Measurements from ENCODE around the gene NKD2.

The NKD2 gene

DNA sequence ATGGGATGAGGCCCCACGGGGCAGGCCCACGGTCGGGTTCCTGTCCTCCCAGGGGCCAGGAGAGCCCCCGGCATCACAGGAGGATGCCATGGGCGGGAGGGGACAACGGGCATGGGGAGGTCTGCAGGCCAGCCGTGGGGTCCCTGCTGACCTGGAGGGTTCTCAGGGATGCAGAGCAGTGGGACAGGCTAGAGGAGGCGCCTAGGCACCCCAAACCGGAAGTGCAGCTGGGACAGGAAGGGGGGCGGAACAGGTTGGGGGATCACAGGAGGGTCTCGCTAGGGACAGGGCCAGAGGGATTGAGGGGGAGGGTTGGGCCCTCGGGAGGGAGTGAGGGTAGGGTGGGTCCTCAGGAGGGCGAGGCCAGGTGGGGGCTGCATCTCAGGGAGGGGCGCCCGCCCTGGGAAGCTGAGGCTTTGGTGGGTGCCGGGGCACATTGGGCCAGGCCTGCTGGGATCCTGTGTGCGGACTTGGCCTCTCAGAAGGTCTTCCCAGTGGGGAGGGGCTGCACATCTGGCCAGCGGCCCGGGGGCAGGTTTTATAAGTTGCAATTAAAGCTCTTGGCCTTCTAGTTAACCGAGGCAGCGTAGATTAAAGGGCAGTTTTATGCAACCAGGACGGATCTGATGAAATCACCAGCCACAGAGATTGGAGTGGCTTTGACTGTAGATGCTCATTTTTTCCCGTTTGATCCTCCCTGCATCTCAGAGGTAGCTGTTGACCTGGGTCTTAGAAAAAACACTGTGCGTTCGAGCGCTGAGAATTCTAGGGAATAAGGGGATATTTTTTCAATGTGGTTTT, 20.1 kb downstream of the NKD2 start:
- no peak for DNase-seq

DNA sequence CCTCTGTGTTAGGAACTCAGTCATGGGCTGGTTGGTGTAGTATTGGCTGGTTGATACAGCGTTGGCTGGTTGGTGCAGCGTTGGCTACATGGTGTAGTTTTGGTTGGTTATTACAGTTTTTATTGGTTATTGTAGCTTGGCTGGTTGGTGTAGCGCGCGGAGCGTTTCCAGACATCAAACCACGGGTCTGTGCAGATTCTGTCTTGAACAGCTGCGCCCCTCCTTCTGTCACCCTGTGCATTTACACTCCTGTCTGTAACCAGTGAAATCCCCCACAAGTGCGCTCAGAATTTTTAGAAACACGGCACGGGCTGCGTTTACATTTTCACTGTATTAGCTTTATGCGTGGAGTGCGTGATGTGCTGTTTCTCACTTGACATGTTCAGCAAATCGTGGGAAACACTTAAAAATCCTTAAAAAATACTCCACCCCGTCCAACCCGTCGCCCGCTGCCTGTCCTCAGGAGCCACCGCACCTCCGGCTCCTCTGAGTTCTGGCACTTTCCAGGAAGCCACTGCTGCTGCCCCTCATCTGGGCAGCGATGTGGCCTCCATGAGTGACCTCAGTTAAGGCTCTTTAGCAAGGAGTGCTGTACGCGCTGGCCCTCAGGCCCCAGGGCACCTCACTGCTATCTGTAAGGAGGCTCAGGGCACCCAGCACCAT, 20.8 kb downstream of the NKD2 start:
- DNase-seq: no peak

DNA sequence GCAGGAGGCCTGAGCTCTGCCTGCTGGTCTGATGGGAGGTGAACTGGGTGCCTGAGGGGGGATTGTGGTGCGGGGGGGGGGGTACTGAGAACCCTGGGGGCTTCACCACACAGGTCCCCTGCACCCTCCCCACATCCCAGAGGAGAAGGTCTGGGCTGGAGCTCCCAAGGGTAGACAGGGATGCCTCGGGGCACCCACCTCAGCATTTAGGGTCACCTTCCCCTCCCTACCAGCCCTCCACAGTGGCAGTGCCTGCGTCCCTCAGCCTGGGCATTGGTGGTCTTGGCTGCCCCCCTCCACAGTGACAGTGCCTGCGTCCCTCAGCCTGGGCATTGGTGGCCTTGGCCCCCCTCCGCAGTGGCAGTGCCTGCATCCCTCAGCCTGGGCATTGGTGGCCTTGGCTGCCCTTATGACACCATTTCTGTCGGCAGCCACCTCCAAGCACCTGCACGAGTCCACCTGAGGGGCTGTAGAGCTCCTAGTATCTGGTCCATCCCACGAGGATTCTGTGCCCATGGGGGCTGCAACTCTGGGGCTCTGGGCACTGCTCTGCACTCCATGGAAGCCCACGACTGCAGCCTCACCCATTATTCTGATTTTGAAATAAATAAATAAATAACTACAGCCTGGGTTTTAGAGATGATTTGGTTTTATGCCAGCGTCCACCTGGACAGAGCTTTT, 21.5 kb downstream of the NKD2 start:
- DNase-seq: no peak

DNA sequence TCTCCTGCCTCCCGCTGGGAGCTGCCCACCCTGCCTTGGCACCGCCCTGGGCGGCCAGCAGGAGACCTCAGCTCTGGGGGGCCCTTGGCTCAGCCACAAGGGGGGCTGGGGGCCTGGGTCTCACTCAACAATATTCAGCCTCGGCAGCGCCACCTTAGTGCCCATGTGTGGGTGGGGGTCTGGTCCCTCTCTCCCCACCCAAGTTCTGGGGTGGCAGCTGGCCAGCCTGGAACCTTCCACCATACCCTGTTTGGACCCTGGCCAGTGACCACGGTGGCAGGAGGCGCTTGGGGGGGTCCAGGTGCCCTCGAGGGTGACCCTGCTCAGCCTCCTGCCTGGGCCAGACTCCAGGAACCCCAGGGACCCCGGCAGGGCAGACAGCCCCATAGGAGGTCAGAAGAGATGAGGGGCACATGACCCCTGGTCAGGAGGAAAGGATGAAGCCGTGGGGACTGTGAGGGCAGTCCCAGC, 22.2 kb downstream of the NKD2 start:
- DNase-seq: no peak

DNA sequence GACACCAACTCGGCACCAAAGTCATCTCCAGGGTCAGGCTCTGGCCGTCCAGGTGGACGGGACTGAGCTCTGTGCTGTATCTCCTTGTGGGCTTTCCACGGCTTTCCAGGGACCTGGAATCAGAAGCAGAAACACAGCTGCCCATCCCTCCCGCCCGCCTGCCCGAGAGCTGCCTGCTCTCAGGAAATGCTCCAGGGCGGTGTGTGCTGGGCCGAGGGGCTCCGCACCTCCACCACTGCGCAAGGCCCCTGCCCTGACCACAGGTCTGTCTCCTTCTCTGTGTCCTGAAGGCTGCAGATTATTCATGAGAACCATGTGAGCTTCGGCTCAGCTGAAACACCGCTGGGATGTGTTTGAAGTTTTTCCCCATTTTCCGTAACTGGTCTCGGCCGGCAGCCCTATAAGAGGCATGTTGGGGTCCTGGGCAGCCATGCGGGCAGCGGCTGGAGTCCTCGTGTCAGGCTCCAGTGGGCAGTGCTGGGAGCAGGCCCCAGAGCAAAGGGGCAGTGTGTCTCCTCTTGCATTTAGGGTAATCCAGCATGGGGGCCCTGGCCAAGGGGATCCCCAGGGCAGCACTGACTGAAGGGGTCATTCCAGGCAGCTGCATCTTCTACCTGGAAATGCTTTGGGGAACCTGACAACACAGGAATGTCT, 22.8 kb downstream of the NKD2 start:
- DNase-seq: no peak

DNA sequence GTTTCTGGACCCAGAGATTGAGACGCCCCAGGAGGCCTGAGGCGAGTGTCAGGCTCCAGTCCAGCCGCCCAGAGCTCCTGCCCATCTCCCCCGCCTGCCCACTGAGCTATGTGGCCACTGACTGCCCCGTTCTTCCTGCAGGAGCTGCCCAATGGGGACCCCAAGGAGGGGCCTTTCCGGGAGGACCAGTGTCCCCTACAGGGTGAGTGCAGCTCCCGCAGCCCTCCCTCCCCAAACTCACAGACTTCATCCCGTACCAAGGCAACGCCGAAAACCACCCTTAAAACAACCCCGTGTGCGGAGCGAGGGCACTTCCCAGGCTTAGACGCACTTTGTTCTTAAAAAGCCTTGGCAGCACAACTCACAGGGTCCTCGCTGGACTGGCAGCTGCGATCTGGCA, 23.4 kb downstream of the NKD2 start:
- no peak for DNase-seq

DNA sequence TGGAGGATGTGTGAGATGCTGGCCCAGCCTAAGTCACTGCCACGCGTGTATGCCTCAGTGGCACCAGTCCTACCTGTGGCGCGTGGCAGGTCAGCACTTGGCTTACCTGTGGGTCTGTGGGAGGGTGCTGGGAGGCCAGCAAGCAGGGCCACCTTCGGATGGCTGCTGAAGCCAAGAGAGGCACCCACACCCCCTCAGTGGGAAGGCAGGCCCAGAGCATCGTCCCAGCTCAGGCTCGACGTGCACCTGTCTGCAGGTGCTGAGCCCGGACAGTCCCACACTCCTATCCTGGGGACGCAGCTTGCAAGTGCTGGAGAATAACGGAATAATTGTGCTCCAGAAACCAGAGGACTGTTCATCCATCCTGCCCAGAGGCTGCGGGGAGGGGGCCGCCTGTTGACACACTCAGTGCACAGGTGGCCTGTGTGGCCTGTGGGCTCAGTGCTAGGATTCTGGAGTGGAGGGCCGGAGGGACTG, 24.0 kb downstream of the NKD2 start:
- DNase-seq: no peak

DNA sequence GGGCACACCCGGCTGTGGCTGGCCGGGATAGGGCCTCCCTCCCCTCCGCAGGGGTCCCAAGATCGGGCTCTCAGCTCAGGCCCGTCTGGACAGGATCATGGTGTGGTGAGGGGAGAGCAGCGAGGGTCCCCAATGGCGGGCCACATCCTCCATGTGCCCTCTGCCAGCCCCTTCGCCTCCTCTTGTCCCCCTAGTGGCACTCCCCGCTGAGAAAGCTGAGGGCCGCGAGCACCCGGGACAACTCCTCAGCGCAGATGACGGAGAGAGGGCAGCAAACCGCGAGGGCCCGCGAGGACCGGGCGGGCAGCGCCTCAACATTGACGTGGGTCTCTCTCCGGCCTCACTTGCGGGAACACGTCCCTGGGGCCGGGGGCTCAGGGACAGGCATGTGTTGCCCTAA, 24.6 kb downstream of the NKD2 start:
- no peak for DNase-seq

DNA sequence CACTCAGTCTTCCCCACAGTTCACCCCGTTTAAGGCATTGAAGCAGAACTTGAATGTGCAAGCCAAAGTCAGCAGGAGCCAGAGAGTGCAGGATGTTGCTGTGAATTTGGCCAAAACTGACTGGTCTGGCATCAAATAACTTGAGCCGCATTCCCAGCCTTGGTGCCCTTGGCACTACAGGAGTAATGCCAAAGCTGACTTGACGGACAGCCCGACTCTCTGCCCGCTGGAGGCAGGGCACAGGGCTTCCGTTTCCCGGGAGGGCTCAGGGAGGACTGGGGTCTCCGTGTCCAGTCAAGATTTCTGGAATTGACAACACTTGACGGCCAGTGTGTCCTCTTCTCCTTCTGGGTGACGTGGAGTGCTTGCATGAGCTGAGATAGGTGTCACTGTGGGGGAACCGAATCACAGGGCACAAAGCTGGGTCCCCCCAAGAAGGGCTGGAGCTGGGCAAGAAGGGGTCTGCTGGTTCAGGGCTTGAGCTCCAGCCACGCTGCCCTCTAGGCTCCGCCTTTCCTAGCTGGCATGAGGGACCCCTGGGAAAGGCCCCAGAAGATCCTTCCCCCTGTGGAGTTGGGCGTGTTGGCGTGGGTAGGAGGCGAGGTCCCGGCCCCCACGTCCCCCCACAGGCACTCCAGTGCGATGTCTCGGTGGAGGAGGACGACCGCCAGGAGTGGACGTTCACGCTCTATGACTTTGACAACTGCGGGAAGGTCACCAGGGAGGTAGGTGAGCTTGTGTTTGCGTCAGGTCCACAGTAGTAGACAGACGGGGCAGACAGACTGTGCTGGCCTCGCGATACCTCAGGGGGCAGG, 25.2 kb downstream of the NKD2 start:
- DNase-seq: peak in 8 of 58 donors; percentile 9 to 60 (median 28)

DNA sequence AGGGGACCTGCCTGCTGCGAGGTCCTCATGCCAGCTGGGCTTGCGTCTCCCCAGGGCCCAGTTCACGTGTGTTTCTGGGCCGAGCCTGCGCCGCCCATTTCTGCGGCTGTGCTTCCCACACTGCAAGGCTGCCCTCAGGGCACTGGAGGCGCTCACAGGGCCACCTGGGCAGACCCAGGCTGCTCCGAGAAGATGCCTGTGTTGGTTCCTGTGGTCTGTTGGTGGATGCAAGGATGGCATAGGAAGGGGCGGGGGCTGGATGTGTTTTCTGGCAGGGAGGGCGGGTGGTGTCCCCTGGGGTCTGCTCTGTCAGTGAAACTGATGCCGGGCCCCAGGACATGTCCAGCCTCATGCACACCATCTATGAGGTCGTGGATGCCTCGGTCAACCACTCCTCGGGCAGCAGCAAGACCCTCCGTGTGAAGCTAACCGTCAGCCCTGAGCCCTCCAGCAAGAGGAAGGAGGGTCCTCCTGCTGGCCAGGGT, 25.9 kb downstream of the NKD2 start:
- no peak for DNase-seq

DNA sequence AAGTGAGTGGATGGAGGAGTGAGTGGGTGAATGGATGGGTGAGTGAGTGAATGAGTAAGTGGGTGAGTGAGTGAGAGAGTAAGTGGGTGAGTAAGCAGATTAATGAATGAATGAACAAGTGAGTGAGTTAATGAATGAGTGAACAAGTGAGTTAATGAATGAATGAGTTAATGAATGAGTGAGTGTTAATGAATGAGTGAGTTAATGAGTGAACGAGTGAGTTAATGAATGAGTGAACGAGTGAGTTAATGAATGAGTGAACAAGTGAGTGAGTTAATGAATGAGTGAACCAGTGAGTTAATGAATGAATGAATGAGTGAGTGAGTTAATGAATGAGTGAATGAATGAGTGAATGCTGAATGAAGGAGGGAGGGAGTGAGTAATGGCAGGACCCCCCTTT, 26.4 kb downstream of the NKD2 start:
- DNase-seq: no peak

DNA sequence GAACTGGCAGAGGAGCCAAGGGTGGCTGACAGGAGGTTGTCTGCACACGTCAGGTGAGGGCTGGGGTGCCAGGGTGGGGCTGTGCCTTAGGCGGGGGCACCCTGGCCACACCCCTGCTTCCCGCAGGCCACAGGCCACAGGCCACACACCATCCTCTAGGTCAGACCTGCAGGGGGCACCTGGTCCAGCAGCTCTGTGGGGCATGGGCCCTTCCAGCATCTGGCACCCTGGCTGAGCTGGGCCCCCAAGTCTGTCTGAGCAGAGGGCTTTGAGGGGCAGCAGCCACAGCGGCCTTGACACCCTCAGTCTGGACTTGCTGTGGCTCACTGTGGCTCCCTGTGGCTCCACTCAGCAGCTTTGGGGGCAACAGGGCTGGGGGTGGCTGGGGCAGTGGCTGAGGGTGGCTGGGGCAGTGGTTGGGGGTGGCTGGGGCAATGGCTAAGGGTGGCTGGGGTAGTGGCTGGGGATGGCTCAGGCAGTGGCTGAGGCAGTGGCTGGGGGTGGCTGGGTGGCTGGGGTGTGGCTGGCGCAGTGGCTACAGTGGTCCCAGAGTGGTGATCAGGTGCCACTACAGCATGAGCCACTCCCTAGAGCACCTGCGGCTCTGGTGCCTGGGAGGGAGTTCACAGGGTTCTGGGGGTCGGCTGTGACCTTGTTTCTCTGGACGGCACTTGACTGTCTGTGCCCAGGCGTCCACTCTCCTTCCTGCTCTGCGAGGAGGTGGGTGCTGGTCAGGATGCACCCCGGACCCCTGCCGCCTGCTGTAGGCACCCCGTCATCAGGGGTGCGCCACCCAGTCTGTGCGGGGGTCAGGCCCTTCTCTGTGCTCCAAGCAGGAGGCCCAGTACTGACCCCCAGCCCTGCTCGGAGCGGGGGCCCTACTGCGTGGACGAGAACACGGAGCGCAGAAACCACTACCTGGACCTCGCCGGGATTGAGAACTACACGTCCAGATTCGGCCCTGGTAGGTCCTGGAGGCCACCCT, 27.1 kb downstream of the NKD2 start:
- no peak for DNase-seq

DNA sequence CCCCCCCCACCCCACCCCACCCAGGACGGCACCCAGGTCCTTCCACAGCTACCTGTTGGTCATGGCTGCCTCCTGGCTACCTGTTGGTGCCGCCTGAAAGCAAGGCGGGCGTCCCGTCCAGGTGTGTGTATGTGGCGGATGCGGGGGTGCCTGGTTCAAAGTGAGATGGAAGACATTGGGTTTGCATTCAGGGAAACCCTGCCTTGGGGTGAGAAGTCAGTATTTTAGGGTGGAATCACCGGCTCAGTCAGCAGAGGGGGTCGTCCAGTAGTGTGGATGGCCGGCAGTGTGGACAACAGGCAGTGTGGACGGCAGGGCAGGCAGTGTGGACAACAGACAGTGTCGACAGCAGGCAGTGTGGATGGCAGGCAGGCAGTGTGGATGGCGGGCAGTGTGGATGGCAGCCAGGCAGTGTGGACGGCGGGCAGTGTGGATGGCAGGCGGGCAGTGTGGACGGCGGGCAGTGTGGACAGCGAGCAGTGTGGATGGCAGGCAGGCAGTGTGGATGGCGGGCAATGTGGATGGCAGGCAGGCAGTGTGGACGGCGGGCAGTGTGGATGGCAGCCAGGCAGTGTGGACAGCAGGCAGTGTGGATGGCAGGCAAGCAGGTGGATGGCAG, 28.0 kb downstream of the NKD2 start:
- DNase-seq: no peak

DNA sequence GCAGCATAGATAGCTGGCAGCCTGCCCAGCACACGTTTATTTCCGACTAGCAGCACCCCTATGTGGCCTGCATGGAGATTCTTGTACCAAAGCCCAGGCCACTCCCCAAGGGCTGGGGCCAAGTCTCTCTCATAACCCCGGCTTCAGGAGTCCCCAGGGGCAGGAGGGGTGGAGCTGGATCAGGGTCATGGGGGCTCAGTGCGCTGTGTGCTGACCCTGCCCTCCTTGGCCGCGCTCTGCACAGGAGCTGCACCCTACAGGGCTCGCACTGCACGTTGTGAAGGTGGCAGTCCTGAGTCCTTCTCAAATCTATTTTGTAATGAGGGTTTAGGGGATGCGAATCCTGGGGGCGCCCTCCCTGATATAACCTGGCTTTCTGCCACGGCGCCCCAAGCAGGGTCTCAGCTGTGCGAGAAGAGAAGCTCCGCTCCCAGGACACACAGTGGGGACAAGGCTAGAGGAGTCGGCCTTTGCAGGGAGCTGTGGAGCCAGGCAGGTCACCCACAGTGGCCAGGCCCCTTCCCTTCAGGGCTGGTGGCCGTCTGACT, 28.6 kb downstream of the NKD2 start:
- DNase-seq: no peak

DNA sequence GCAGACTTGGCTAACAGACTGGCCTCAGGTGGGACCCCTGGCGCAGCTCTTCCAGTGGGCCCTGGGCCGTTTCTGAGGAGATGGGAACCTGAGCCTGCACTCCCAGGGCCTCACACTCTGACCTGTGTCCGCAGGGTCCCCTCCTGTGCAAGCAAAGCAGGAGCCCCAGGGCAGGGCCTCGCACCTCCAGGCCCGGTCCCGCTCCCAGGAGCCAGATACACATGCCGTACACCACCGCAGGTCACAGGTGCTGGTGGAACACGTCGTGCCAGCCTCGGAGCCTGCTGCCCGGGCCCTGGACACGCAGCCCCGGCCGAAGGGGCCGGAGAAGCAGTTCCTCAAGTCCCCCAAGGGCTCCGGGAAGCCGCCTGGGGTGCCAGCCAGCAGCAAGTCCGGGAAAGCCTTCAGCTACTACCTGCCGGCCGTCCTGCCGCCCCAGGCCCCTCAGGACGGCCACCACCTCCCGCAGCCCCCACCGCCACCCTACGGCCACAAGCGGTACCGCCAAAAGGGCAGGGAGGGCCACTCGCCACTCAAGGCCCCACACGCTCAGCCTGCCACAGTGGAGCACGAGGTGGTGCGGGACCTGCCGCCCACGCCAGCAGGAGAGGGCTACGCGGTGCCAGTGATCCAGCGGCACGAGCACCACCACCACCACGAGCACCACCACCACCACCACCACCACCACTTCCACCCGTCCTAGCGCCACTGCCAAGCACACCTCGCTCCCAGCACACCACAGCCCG, 29.2 kb downstream of the NKD2 start:
- no peak for DNase-seq

DNA sequence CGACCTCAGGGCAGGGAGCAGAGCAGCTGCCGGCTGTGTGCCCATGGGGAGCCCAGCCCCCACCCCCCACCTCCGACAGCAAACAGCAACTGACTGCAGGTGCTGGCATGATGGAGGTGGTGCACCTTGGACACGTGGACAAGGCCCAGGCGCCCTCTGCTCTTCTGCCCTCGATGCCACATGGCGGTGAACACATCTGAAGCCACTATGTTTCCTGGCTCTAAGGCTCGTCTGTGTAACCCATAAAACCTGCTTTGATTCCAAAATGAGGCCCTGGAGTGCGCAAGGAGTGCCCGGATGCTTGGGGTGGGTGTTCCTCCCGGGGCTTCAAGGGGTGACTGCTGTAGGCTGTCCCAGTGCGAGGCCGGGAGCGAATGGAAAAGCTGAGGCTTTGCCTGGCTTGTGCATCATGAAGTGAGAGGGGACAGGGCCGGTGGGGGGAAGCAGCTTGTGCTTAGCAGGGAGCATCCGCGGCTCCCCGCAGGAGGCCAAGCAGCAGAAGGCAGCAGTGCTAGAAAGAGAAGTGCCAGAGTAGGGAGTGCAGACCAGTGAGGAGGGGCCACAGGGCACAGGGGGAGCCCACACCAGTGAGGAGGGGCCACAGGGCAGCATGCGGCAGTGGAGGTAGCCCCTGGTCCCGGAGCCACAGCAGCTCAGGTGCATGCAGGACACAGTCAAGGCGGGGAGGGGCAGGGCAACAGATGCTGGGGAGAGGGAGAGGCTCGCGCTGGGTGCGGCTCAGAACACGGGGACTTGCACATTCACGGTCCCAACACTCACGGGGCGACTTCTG, 30.0 kb downstream of the NKD2 start:
- DNase-seq: no peak

DNA sequence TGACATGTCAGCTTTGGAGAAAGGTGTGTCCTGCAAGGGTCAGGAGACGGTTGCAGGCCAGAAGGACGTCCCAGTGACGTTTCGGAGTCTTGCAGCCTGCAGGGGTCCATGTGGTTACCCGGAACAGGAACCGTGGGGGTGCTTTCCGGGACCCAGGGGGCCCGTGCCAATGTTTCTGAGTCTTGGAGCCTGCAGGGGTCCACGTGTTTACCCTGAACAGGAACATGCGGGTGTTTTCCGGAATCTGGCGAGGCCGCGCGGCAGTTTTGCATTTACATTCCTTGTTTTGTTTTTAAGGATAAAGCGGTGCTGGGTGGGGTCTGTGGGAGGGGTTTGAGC, 30.6 kb downstream of the NKD2 start:
- no peak for DNase-seq

Data from anterior cingulate cortex (tissue), 58 donors.